HepG2 (cell line): ENCODE data around the gene TEAD1. TPM values are rescaled to one million over a fixed set of nuclear protein-coding genes. Genes with fewer than 3 reads are reported as not detected.
A peak's percentile ranks its signal among the peaks of the same experiment; 100 is the strongest.

Experiments used
- AGO1 ChIP-seq: fragments of 200-400 bp; formaldehyde crosslinking; IDR thresholded peaks from 2 replicates; pipeline ENCODE4 v1.6.1; 2017; ENCODE audit warnings: mild to moderate bottlenecking, low read depth, low read length, moderate library complexity; ENCODE audit not compliant: poor library complexity, severe bottlenecking
- DPF2 ChIP-seq: sonication (generic); formaldehyde crosslinking; IDR thresholded peaks from 2 replicates; pipeline ENCODE4 v1.4.0; 2020; ENCODE audit warnings: mild to moderate bottlenecking, low read depth, missing genetic modification reagents, borderline replicate concordance
- HOXA9 ChIP-seq: sonication (generic); formaldehyde crosslinking; IDR thresholded peaks from 2 replicates; pipeline ENCODE4 v1.8.1; 2022; ENCODE audit warnings: missing genetic modification reagents, mild to moderate bottlenecking, moderate library complexity, borderline replicate concordance
- MAFG ChIP-seq: sonication (generic); formaldehyde crosslinking; IDR thresholded peaks from 2 replicates; pipeline ENCODE4 v1.5.1; 2020; ENCODE audit warnings: mild to moderate bottlenecking, missing genetic modification reagents
- POLR2G ChIP-seq: fragments of 200-400 bp; formaldehyde crosslinking; IDR thresholded peaks from 2 replicates; pipeline ENCODE4 v1.6.1; 2018; ENCODE audit warnings: mild to moderate bottlenecking, low read depth, low read length, moderate library complexity
- ZNF343 ChIP-seq: sonication (generic); formaldehyde crosslinking; IDR thresholded peaks from 2 replicates; pipeline ENCODE4 v1.4.0; 2020; ENCODE audit warnings: mild to moderate bottlenecking, missing genetic modification reagents
- ZSCAN30 ChIP-seq: sonication (generic); formaldehyde crosslinking; IDR thresholded peaks from 2 replicates; pipeline ENCODE4 v1.5.0; 2020; ENCODE audit warnings: mild to moderate bottlenecking, missing genetic modification reagents
- polyA plus RNA-seq, 8 experiments: library from polyadenylated mRNA; depleted of rRNA in 3 of 8; stranded (reverse) in 7 of 8; unstranded in 1 of 8; fragments of >200 nt; fragmentation: Illumina TruSeq in 4 of 8; extraction: Trizol in 4 of 8; gene quantifications; 2 replicates each; pipeline versions ENCODE4 v1.2.1 to v1.2.3, GENCODE V29; 2011 to 2016; ENCODE audit warnings: low read depth in 4 of 8, missing spikeins in 1 of 8, mixed read lengths in 1 of 8; ENCODE audit not compliant: insufficient read depth in 1 of 8
- total RNA-seq, 5 experiments: library from RNA; depleted of rRNA; stranded (reverse); fragments of >200 nt; fragmentation: Illumina TruSeq; extraction: Trizol; gene quantifications; 2 replicates each; pipeline ENCODE4 v1.2.3, GENCODE V29; 2016; ENCODE audit warnings: low read depth in 1 of 5
- TF ChIP-seq, protein P1 (sequence below): IDR thresholded peaks from 2 replicates; pipeline ENCODE4 v1.6.1; 2012; ENCODE audit warnings: low read length, improper control_type of control experiment
- TF ChIP-seq, protein P2 (sequence below): sonication (generic); formaldehyde crosslinking; IDR thresholded peaks from 2 replicates; pipeline ENCODE4 v1.5.0; 2020; ENCODE audit warnings: mild to moderate bottlenecking, missing genetic modification reagents, borderline replicate concordance
- TF ChIP-seq, protein P3 (sequence below): sonication (generic); formaldehyde crosslinking; IDR thresholded peaks from 2 replicates; pipeline ENCODE4 v1.4.0; 2020; ENCODE audit warnings: missing genetic modification reagents
- TF ChIP-seq, protein P4 (sequence below), 2 experiments: sonication (generic) in 1 of 2; formaldehyde crosslinking in 1 of 2; IDR thresholded peaks; 2 replicates each; pipeline versions ENCODE4 v1.4.0 to v1.6.1; 2016 to 2020; ENCODE audit warnings: borderline replicate concordance in 1 of 2, low read depth in 1 of 2, mild to moderate bottlenecking in 1 of 2, missing genetic modification reagents in 1 of 2
- TF ChIP-seq, protein P5 (sequence below): sonication (generic); formaldehyde crosslinking; IDR thresholded peaks from 2 replicates; pipeline ENCODE4 v1.5.0; 2020; ENCODE audit warnings: mild to moderate bottlenecking, missing genetic modification reagents

TEAD1 gene
- total and polyA plus RNA-seq, 2 of the 13 experiments (the other 11 are each of a cell fraction or from before 2014, with no cell fraction given) = 20.1 to 30.5 TPM

DNA sequence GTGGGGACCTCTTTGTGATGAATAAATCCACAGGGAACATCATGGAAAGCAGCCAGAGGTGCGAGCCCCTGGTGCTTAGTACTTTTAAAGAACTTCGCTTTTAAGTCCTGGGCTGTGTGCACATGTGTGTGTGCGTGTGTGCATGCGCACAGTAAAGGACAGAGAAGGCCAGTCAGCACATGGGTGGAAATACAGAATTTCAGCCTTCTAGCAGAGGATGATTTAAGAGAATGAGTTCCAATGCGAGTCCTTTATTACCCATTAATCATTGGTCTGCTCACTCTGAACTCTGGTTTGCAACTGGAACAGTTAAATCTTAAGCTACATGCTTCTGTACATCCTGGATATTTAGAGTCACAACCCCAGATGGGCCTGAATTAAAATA is 18.9 kb downstream of the TEAD1 start (continued):
- TF ChIP-seq, protein P1, sequence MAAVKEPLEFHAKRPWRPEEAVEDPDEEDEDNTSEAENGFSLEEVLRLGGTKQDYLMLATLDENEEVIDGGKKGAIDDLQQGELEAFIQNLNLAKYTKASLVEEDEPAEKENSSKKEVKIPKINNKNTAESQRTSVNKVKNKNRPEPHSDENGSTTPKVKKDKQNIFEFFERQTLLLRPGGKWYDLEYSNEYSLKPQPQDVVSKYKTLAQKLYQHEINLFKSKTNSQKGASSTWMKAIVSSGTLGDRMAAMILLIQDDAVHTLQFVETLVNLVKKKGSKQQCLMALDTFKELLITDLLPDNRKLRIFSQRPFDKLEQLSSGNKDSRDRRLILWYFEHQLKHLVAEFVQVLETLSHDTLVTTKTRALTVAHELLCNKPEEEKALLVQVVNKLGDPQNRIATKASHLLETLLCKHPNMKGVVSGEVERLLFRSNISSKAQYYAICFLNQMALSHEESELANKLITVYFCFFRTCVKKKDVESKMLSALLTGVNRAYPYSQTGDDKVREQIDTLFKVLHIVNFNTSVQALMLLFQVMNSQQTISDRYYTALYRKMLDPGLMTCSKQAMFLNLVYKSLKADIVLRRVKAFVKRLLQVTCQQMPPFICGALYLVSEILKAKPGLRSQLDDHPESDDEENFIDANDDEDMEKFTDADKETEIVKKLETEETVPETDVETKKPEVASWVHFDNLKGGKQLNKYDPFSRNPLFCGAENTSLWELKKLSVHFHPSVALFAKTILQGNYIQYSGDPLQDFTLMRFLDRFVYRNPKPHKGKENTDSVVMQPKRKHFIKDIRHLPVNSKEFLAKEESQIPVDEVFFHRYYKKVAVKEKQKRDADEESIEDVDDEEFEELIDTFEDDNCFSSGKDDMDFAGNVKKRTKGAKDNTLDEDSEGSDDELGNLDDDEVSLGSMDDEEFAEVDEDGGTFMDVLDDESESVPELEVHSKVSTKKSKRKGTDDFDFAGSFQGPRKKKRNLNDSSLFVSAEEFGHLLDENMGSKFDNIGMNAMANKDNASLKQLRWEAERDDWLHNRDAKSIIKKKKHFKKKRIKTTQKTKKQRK = no peak
- TF ChIP-seq ZNF343 (CRISPR knock-in tag) (no peak), DPF2 (CRISPR knock-in tag) (no peak), AGO1 (no peak), HOXA9 (no peak), POLR2G (0 out of 2 replicates have a peak, but pooled peaks have one; percentile 5), ZSCAN30 (CRISPR knock-in tag) (no peak), MAFG (no peak)
- TF ChIP-seq, protein P2, sequence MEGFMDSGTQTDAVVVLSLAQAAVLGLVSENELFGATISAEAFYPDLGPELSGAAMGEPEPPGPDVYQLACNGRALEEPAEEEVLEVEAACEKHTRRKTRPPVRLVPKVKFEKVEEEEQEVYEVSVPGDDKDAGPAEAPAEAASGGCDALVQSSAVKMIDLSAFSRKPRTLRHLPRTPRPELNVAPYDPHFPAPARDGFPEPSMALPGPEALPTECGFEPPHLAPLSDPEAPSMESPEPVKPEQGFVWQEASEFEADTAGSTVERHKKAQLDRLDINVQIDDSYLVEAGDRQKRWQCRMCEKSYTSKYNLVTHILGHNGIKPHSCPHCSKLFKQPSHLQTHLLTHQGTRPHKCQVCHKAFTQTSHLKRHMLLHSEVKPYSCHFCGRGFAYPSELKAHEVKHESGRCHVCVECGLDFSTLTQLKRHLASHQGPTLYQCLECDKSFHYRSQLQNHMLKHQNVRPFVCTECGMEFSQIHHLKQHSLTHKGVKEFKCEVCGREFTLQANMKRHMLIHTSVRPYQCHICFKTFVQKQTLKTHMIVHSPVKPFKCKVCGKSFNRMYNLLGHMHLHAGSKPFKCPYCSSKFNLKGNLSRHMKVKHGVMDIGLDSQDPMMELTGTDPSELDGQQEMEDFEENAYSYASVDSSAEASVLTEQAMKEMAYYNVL = 0 out of 2 replicates have a peak, but pooled peaks have one; percentile 13
- TF ChIP-seq, protein P3, sequence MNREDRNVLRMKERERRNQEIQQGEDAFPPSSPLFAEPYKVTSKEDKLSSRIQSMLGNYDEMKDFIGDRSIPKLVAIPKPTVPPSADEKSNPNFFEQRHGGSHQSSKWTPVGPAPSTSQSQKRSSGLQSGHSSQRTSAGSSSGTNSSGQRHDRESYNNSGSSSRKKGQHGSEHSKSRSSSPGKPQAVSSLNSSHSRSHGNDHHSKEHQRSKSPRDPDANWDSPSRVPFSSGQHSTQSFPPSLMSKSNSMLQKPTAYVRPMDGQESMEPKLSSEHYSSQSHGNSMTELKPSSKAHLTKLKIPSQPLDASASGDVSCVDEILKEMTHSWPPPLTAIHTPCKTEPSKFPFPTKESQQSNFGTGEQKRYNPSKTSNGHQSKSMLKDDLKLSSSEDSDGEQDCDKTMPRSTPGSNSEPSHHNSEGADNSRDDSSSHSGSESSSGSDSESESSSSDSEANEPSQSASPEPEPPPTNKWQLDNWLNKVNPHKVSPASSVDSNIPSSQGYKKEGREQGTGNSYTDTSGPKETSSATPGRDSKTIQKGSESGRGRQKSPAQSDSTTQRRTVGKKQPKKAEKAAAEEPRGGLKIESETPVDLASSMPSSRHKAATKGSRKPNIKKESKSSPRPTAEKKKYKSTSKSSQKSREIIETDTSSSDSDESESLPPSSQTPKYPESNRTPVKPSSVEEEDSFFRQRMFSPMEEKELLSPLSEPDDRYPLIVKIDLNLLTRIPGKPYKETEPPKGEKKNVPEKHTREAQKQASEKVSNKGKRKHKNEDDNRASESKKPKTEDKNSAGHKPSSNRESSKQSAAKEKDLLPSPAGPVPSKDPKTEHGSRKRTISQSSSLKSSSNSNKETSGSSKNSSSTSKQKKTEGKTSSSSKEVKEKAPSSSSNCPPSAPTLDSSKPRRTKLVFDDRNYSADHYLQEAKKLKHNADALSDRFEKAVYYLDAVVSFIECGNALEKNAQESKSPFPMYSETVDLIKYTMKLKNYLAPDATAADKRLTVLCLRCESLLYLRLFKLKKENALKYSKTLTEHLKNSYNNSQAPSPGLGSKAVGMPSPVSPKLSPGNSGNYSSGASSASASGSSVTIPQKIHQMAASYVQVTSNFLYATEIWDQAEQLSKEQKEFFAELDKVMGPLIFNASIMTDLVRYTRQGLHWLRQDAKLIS (CRISPR knock-in tag) = 0 out of 2 replicates have a peak, but pooled peaks have one; percentile 11
- TF ChIP-seq, protein P4, sequence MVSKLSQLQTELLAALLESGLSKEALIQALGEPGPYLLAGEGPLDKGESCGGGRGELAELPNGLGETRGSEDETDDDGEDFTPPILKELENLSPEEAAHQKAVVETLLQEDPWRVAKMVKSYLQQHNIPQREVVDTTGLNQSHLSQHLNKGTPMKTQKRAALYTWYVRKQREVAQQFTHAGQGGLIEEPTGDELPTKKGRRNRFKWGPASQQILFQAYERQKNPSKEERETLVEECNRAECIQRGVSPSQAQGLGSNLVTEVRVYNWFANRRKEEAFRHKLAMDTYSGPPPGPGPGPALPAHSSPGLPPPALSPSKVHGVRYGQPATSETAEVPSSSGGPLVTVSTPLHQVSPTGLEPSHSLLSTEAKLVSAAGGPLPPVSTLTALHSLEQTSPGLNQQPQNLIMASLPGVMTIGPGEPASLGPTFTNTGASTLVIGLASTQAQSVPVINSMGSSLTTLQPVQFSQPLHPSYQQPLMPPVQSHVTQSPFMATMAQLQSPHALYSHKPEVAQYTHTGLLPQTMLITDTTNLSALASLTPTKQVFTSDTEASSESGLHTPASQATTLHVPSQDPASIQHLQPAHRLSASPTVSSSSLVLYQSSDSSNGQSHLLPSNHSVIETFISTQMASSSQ (IDR thresholded peaks at IDR 0.05; ENCODE audit: low read depth) = no peak
- TF ChIP-seq, protein P4 (CRISPR knock-in tag; IDR thresholded peaks at IDR 0.05; ENCODE audit: borderline replicate concordance) = no peak
- TF ChIP-seq, protein P5, sequence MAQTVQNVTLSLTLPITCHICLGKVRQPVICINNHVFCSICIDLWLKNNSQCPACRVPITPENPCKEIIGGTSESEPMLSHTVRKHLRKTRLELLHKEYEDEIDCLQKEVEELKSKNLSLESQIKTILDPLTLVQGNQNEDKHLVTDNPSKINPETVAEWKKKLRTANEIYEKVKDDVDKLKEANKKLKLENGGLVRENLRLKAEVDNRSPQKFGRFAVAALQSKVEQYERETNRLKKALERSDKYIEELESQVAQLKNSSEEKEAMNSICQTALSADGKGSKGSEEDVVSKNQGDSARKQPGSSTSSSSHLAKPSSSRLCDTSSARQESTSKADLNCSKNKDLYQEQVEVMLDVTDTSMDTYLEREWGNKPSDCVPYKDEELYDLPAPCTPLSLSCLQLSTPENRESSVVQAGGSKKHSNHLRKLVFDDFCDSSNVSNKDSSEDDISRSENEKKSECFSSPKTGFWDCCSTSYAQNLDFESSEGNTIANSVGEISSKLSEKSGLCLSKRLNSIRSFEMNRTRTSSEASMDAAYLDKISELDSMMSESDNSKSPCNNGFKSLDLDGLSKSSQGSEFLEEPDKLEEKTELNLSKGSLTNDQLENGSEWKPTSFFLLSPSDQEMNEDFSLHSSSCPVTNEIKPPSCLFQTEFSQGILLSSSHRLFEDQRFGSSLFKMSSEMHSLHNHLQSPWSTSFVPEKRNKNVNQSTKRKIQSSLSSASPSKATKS (CRISPR knock-in tag) = no peak
